ENCODE data around the gene CALML5. TPM values are rescaled to one million over a fixed set of nuclear protein-coding genes. Genes with fewer than 3 reads are reported as not detected.

The CALML5 gene
- total and polyA plus RNA-seq, 2 of the 4 experiments (the other 2 are of a cell fraction), result not detected

- Histone ChIP-seq H3K27me3 (ENCODE audit: control insufficient read depth, insufficient read depth, low read length) (peaks cover 5% of the 10 kb centered on the region), H4K91ac (ENCODE audit: insufficient read depth, low read depth, low read length) (no peak overlapping the region), H4K20me1 (ENCODE audit: insufficient read depth, low read length) (no peaks in the 10 kb centered on the region), H3K79me1 (ENCODE audit: low read depth in 1 of 2, low read length in 2 of 2) (no peaks in the 10 kb centered on the region), H3K27ac (ENCODE audit: insufficient read depth, low read length) (no peak overlapping the region), H3K9me1 (ENCODE audit: insufficient read depth, low read length) (no peaks in the 10 kb centered on the region), H2AK9ac (replicated peaks; ENCODE audit: low read depth, low read length, poor library complexity) (no peak overlapping the region), H3K4me1 (ENCODE audit: control insufficient read depth, insufficient read depth, low read length) (no peaks in the 10 kb centered on the region), H4K8ac (ENCODE audit: low read depth in 2 of 2, low read length in 2 of 2) (no peak overlapping the region), H2AK5ac (ENCODE audit: low read depth, low read length) (no peak overlapping the region), H3K4me2 (ENCODE audit: low read depth, low read length) (no peak overlapping the region), H3K4me3 (ENCODE audit: insufficient read depth, low read depth, low read length) (no peak overlapping the region), H3K36me3 (ENCODE audit: control insufficient read depth, insufficient read depth, low read length) (no peaks in the 10 kb centered on the region), H2AFZ (replicated peaks; ENCODE audit: low read length, poor library complexity) (no peak overlapping the region), H2BK5ac (ENCODE audit: low read depth, low read length, poor library complexity, severe bottlenecking) (no peak overlapping the region), H4K5ac (ENCODE audit: low read depth, low read length) (no peak overlapping the region), H3K9me3 (ENCODE audit: control insufficient read depth, insufficient read depth, low read length) (no peaks in the 10 kb centered on the region), H2BK120ac (ENCODE audit: low read depth, low read length) (no peak overlapping the region), H3K18ac (ENCODE audit: low read depth, low read length) (no peak overlapping the region), H3K56ac (ENCODE audit: extremely low read depth, insufficient read depth, low read length) (no peak overlapping the region), H3K23ac (ENCODE audit: low read depth, low read length) (no peak overlapping the region), H2BK15ac (ENCODE audit: low read depth, low read length) (no peak overlapping the region), H3K14ac (replicated peaks; ENCODE audit: low read depth, low read length) (no peak overlapping the region), H3K9ac (ENCODE audit: low read depth, low read length) (no peak overlapping the region), H2BK20ac (ENCODE audit: low read depth, low read length) (no peak overlapping the region), H3K4ac (ENCODE audit: low read depth, low read length) (no peak overlapping the region)
- POLR2A ChIA-PET (ENCODE audit: unreplicated experiment), result no interaction called here
- WGBS, 2 experiments (ENCODE audit: extremely low coverage in 2 of 2, insufficient read length in 1 of 2), result 69% methylated on average over 2 of the region's 11 CpGs; no CpG with 5 or more reads in 1 of the 2 experiments
- DNase-seq, result no peak
- CTCF ChIA-PET, result no interaction called here
- in situ Hi-C loops (cut with MboI; ENCODE audit: low sequenced_read_pairs), result no loop called here
- dilution Hi-C loops (cut with HindIII; ENCODE audit: low sequenced_read_pairs, unreplicated experiment), result no loop called here
- BruUV-seq (replicated peaks), result no TSS peak
- no peak for ATAC-seq (ENCODE audit: low read depth)
- intact Hi-C loops (cut with micrococcal nuclease), result loop anchor here (5.0 kb wide), 1 partner anchor 57 kb away; no protein-coding TSS in a partner anchor
- TF ChIP-seq MXI1 (IDR thresholded peaks at IDR 0.05; ENCODE audit: borderline replicate concordance, low read depth, low read length), result no peak
- TF ChIP-seq MAZ (IDR thresholded peaks at IDR 0.05; ENCODE audit: borderline replicate concordance, low read depth, low read length), result no peak
- TF ChIP-seq ELK1 (IDR thresholded peaks at IDR 0.05; ENCODE audit: borderline replicate concordance, low read depth, low read length), result no peak
- TF ChIP-seq FOS (IDR thresholded peaks at IDR 0.05; ENCODE audit: low read depth, low read length), result no peak
- TF ChIP-seq CHD1 (IDR thresholded peaks at IDR 0.05; ENCODE audit: low read depth, low read length), result no peak
- TF ChIP-seq CTCF (conservative IDR thresholded peaks at IDR 0.05; ENCODE audit: low read depth, low read length), result no peak
- no peak for TF ChIP-seq MAFK (IDR thresholded peaks at IDR 0.05; ENCODE audit: low read depth, low read length)
- no peak for TF ChIP-seq POLR2A (IDR thresholded peaks at IDR 0.05; ENCODE audit: low read depth, low read length)
- no peak for TF ChIP-seq RFX5 (IDR thresholded peaks at IDR 0.05; ENCODE audit: low read depth, low read length)
- no peak for TF ChIP-seq BHLHE40 (IDR thresholded peaks at IDR 0.05; ENCODE audit: low read depth, low read length)
- no peak for TF ChIP-seq RCOR1 (IDR thresholded peaks at IDR 0.05; ENCODE audit: insufficient replicate concordance, low read length)
- no peak for TF ChIP-seq CEBPB (IDR thresholded peaks at IDR 0.05; ENCODE audit: low read depth, low read length)
- TF ChIP-seq SMC3 (IDR thresholded peaks at IDR 0.05; ENCODE audit: low read depth, low read length), result no peak
- no peak for TF ChIP-seq NFE2L2 (IDR thresholded peaks at IDR 0.05; ENCODE audit: low read depth, low read length)
- no peak for TF ChIP-seq RAD21 (IDR thresholded peaks at IDR 0.05; ENCODE audit: low read length)
- no peak for TF ChIP-seq USF2 (IDR thresholded peaks at IDR 0.05; ENCODE audit: low read depth, low read length)
Measured at GRCh38 chr10:5523796-5524574, 24.6 kb upstream of the CALML5 start.

All from IMR-90 (cell line).